K562 treated with DMSO at 1 percent for 4 hours (cell line): ENCODE results near the gene CLDN24. TPM values are rescaled to one million over a fixed set of nuclear protein-coding genes. Genes with fewer than 3 reads are reported as not detected.

ENCODE experiments used
- total RNA-seq: library from RNA; unstranded; fragments of 300-600 nt; gene quantifications from 2 replicates; pipeline ENCODE4 v1.2.3, GENCODE V29; 2022; ENCODE audit not compliant: insufficient read depth

Gene CLDN24
- total RNA-seq: not detected in 2 replicates

DNA sequence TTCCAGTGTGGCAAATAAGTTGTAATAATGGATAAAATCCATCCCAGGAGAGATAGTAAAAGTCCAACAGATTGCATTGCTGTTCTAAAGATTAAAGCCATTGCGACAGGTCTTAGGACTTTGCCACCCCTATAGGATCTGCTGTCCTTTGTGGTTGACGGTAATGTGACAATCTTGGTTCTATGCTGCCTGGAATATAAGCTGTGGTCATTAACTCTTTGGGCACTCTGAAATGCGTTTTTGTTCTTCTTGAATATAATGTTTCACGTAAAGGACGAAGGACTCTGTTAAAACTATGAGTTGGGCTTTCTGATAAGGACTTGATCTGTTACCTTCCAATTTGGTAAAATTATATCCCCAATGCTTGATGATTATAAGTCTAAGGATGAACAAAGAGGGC, at the start of gene CLDN24:
CLDN24 (minus strand) TSS at position 101 of the 400 bp plus-strand sequence; CDS start at position 101, 0 bp downstream.

DNA sequence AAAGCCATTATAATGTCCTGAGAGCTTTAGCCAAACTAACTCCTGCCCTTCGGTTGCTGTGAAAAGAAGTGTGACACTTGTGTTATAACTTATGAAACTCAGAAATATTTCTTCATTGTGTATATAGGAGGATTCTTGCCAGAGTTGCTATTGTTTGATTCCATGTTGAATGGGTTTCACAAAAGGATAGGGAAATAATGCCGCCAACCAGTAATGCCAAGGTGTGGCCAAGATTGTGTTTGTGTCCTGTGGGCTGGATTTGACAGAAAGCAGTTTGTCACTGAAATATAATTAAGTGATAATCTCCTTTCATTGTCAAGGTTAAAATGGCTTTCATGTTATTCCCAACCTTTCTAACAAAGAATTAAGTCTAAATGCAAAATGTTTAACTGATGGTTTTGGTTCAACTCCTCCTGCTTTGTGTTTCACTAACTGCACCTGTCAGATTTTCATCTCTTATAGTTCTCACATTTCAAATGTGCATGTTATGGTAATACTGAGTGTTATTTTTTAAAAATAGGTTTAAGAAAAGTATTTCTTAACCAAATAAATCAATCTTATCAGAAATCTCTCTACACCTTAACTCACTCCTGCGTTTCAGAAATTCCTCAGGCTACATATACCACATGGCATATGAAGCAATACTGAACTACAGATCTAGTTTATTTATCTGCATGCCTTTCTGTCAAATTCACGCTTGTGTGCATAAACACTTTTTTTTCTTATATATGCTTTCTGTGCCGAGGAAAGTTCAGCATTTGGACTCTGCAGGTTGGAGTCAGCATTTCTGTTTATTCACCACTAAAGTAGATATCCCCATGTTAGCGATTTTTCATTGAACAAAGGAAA, 1.8 kb downstream of the CLDN24 start, which contains the start of gene CLDN22:
CLDN22 (minus strand) TSS at position 66 of the 849 bp plus-strand sequence; CDS start at position 8, 58 bp downstream.

Other genes starting within 250 kb of the CLDN24 start
- gene WWC2, start 223.2 kb downstream of the CLDN24 start, total RNA-seq: 8.6 and 9.8 TPM in 2 replicates
- not detected in 2 replicates for gene CLDN22, start 2.1 kb downstream of the CLDN24 start, total RNA-seq
- gene CDKN2AIP, start 122.2 kb upstream of the CLDN24 start, total RNA-seq: 21.5 and 24.8 TPM in 2 replicates
- gene ING2, start 182.6 kb upstream of the CLDN24 start, total RNA-seq: 12.8 and 20.9 TPM in 2 replicates